ENCODE results near the gene FES. TPM values are rescaled to one million over a fixed set of nuclear protein-coding genes. Genes with fewer than 3 reads are reported as not detected.
A peak's percentile ranks its signal among the peaks of the same experiment; 100 is the strongest.
"Not testable (repeated sequence)": the region's sequence is repeated elsewhere in the genome, so short reads cannot be mapped to it uniquely, and the experiment has no call there.

Gene FES
- total RNA-seq, 1 experiment from 2014 or later, result not detected

GRCh38 chr15:90860942-90861675, 23.2 kb upstream of the FES start:
- DNase-seq (ENCODE audit: low read depth), result no peak

- no peak for DNase-seq (ENCODE audit: low read depth)
These were observed 21.8 kb upstream of the FES start for GRCh38 chr15:90862487-90862886.

- peak; percentile 32 for DNase-seq (ENCODE audit: low read depth)
These were observed 21.1 kb upstream of the FES start for GRCh38 chr15:90862964-90863778.

GRCh38 chr15:90863987-90864386, 20.3 kb upstream of the FES start:
- no peak for DNase-seq (ENCODE audit: low read depth)

- peak; percentile 46 for DNase-seq (ENCODE audit: low read depth)
These were observed 19.8 kb upstream of the FES start for GRCh38 chr15:90864507-90864906.

- DNase-seq (ENCODE audit: low read depth), result no peak
These were observed 18.6 kb upstream of the FES start for GRCh38 chr15:90865702-90866101.

GRCh38 chr15:90866161-90866715, 18.1 kb upstream of the FES start:
- no peak for DNase-seq (ENCODE audit: low read depth)

- no peak for DNase-seq (ENCODE audit: low read depth)
These were observed 17.5 kb upstream of the FES start for GRCh38 chr15:90866800-90867199.

- DNase-seq (ENCODE audit: low read depth), result no peak
These were observed 16.0 kb upstream of the FES start, which contains the start of gene FURIN for GRCh38 chr15:90868261-90868689. FURIN (plus strand) TSS chr15:90868588; CDS start chr15:90875741, 7,153 bp downstream.

- no peak for DNase-seq (ENCODE audit: low read depth)
These were observed 15.2 kb upstream of the FES start for GRCh38 chr15:90869140-90869541.

- peak; percentile 95 for DNase-seq (ENCODE audit: low read depth)
These were observed 14.5 kb upstream of the FES start for GRCh38 chr15:90869601-90870353.

GRCh38 chr15:90870354-90871138, 13.8 kb upstream of the FES start:
- peak; percentile 57 for DNase-seq (ENCODE audit: low read depth)

- peak; percentile 52 for DNase-seq (ENCODE audit: low read depth)
These were observed 13.1 kb upstream of the FES start for GRCh38 chr15:90871139-90871715.

- DNase-seq (ENCODE audit: low read depth), result no peak
These were observed 12.4 kb upstream of the FES start for GRCh38 chr15:90871716-90872485.

- peak; percentile 87 for DNase-seq (ENCODE audit: low read depth)
These were observed 11.7 kb upstream of the FES start for GRCh38 chr15:90872486-90873184.

- no peak for DNase-seq (ENCODE audit: low read depth)
These were observed 10.8 kb upstream of the FES start for GRCh38 chr15:90873488-90873997.

GRCh38 chr15:90873998-90874605, 10.2 kb upstream of the FES start:
- DNase-seq (ENCODE audit: low read depth), result no peak

GRCh38 chr15:90874986-90875385, 9.3 kb upstream of the FES start:
- not testable (repeated sequence) for DNase-seq (ENCODE audit: low read depth)
